ACC112 (cell line): Measurements from ENCODE around the gene FFAR4.

Experiments used
- H2AFZ ChIP-seq: fragments of 200-600 bp; sonication (generic); one replicate; pipeline ENCODE4 v1.6.0; 2017; ENCODE audit warnings: antibody characterized with exemption, low read length; ENCODE audit not compliant: unreplicated experiment
- H3K27ac ChIP-seq: fragments of 200-600 bp; sonication (generic); 2 replicates; pipeline ENCODE4 v1.5.1; 2014; ENCODE audit warnings: low read depth, mild to moderate bottlenecking, antibody characterized with exemption, low read length, moderate library complexity
- H3K27me3 ChIP-seq: fragments of 200-600 bp; sonication (generic); 2 replicates; pipeline ENCODE4 v1.6.1; 2014; ENCODE audit warnings: mild to moderate bottlenecking, antibody characterized with exemption, low read length, moderate library complexity, mixed read lengths; ENCODE audit not compliant: insufficient read depth
- H3K36me3 ChIP-seq: fragments of 200-600 bp; sonication (generic); 2 replicates; pipeline ENCODE4 v1.6.1; 2016; ENCODE audit warnings: mild to moderate bottlenecking, antibody characterized with exemption, low read length, moderate library complexity, mixed read lengths; ENCODE audit not compliant: insufficient read depth
- H3K4me1 ChIP-seq: fragments of 200-600 bp; sonication (generic); one replicate; pipeline ENCODE4 v1.6.1; 2016; ENCODE audit warnings: low read length, mixed read lengths; ENCODE audit not compliant: insufficient read depth, unreplicated experiment, control insufficient read depth
- H3K4me3 ChIP-seq: fragments of 200-600 bp; sonication (generic); 2 replicates; pipeline ENCODE4 v1.5.1; 2014; ENCODE audit warnings: mild to moderate bottlenecking, low read depth, low read length
- H3K79me2 ChIP-seq: fragments of 200-600 bp; sonication (generic); one replicate; pipeline ENCODE4 v1.6.0; 2016; ENCODE audit warnings: low read length; ENCODE audit not compliant: control insufficient read depth, unreplicated experiment, insufficient read depth

The FFAR4 gene

GRCh38 chr10:93572606-93573005 lies 6.1 kb downstream of the FFAR4 start:
- no peaks in the 10 kb centered on the region for H3K79me2 ChIP-seq
- H2AFZ ChIP-seq, result no peak overlapping the region
- no peak overlapping the region for H3K4me3 ChIP-seq
- H3K27me3 ChIP-seq, result peaks cover 73% of the 10 kb centered on the region
- no peaks in the 10 kb centered on the region for H3K4me1 ChIP-seq
- H3K27ac ChIP-seq, result no peak overlapping the region
- H3K36me3 ChIP-seq, result no peaks in the 10 kb centered on the region

- peaks cover 66% of the 10 kb centered on the region for H3K27me3 ChIP-seq
- no peak overlapping the region for H3K27ac ChIP-seq
- H3K36me3 ChIP-seq, result no peaks in the 10 kb centered on the region
Observed at GRCh38 chr10:93573051-93573909, 6.8 kb downstream of the FFAR4 start.

GRCh38 chr10:93573924-93574323 lies 7.5 kb downstream of the FFAR4 start:
- Histone ChIP-seq H2AFZ (no peak overlapping the region), H3K4me1 (no peaks in the 10 kb centered on the region), H3K4me3 (no peak overlapping the region), H3K27me3 (peaks cover 59% of the 10 kb centered on the region), H3K36me3 (no peaks in the 10 kb centered on the region), H3K79me2 (no peaks in the 10 kb centered on the region), H3K27ac (no peak overlapping the region)

More at GRCh38 chr10:93573051-93573909, 6.8 kb downstream of the FFAR4 start:
- H3K4me1 ChIP-seq, result no peaks in the 10 kb centered on the region
- H3K79me2 ChIP-seq, result no peaks in the 10 kb centered on the region
- H3K4me3 ChIP-seq, result no peak overlapping the region
- no peak overlapping the region for H2AFZ ChIP-seq

GRCh38 chr10:93576888-93577287 lies 10.4 kb downstream of the FFAR4 start:
- Histone ChIP-seq H3K4me1 (no peaks in the 10 kb centered on the region), H2AFZ (no peak overlapping the region), H3K4me3 (no peak overlapping the region), H3K79me2 (no peaks in the 10 kb centered on the region), H3K27ac (no peak overlapping the region), H3K27me3 (peaks cover 38% of the 10 kb centered on the region), H3K36me3 (no peaks in the 10 kb centered on the region)

GRCh38 chr10:93577565-93577964 lies 11.1 kb downstream of the FFAR4 start:
- H3K4me1 ChIP-seq, result no peaks in the 10 kb centered on the region
- no peaks in the 10 kb centered on the region for H3K79me2 ChIP-seq
- no peaks in the 10 kb centered on the region for H3K36me3 ChIP-seq
- no peak overlapping the region for H3K27ac ChIP-seq
- H2AFZ ChIP-seq, result no peak overlapping the region
- H3K4me3 ChIP-seq, result no peak overlapping the region
- peaks cover 31% of the 10 kb centered on the region for H3K27me3 ChIP-seq

- H3K79me2 ChIP-seq, result no peaks in the 10 kb centered on the region
- H3K4me3 ChIP-seq, result no peak overlapping the region
- H3K4me1 ChIP-seq, result no peaks in the 10 kb centered on the region
- no peak overlapping the region for H3K27ac ChIP-seq
- peaks cover 16% of the 10 kb centered on the region for H3K27me3 ChIP-seq
- H2AFZ ChIP-seq, result no peak overlapping the region
- no peaks in the 10 kb centered on the region for H3K36me3 ChIP-seq
Observed at GRCh38 chr10:93579089-93579488, 12.6 kb downstream of the FFAR4 start.

- Histone ChIP-seq H3K4me3 (no peak overlapping the region), H3K79me2 (no peaks in the 10 kb centered on the region), H3K27ac (no peak overlapping the region)
Observed at GRCh38 chr10:93579985-93580711, 13.7 kb downstream of the FFAR4 start.

GRCh38 chr10:93580828-93581227 lies 14.4 kb downstream of the FFAR4 start:
- H2AFZ ChIP-seq, result no peak overlapping the region
- H3K27ac ChIP-seq, result no peak overlapping the region

More at GRCh38 chr10:93579985-93580711, 13.7 kb downstream of the FFAR4 start:
- H3K4me1 ChIP-seq, result no peaks in the 10 kb centered on the region
- peaks cover 12% of the 10 kb centered on the region; the same call in 1 of the 2 replicates for H3K27me3 ChIP-seq
- H3K36me3 ChIP-seq, result no peaks in the 10 kb centered on the region
- no peak overlapping the region for H2AFZ ChIP-seq

GRCh38 chr10:93584445-93584844 lies 18.0 kb downstream of the FFAR4 start:
- H2AFZ ChIP-seq, result no peak overlapping the region
- peaks cover 5% of the 10 kb centered on the region; the same call in 1 of the 2 replicates for H3K27me3 ChIP-seq
- no peak overlapping the region for H3K4me3 ChIP-seq
- no peaks in the 10 kb centered on the region for H3K36me3 ChIP-seq
- no peaks in the 10 kb centered on the region for H3K4me1 ChIP-seq
- no peaks in the 10 kb centered on the region for H3K79me2 ChIP-seq
- no peak overlapping the region for H3K27ac ChIP-seq

More at GRCh38 chr10:93580828-93581227, 14.4 kb downstream of the FFAR4 start:
- Histone ChIP-seq H3K36me3 (no peaks in the 10 kb centered on the region), H3K27me3 (peaks cover 6% of the 10 kb centered on the region; the same call in 1 of the 2 replicates), H3K79me2 (no peaks in the 10 kb centered on the region), H3K4me1 (no peaks in the 10 kb centered on the region), H3K4me3 (no peak overlapping the region)

- H3K27ac ChIP-seq, result no peak overlapping the region
- no peak overlapping the region for H3K4me3 ChIP-seq
- H3K4me1 ChIP-seq, result no peaks in the 10 kb centered on the region
- H3K36me3 ChIP-seq, result no peaks in the 10 kb centered on the region
- no peak overlapping the region for H2AFZ ChIP-seq
- no peaks in the 10 kb centered on the region for H3K27me3 ChIP-seq
- H3K79me2 ChIP-seq, result no peaks in the 10 kb centered on the region
Observed at GRCh38 chr10:93589648-93590562, 23.4 kb downstream of the FFAR4 start.
